ENCODE results near the gene RELN. TPM values are rescaled to one million over a fixed set of nuclear protein-coding genes. Genes with fewer than 3 reads are reported as not detected.
A peak's percentile ranks its signal among the peaks of the same experiment; 100 is the strongest.

RELN gene
- total and polyA plus RNA-seq, 2 of the 13 experiments (the other 11 are each of a cell fraction or from before 2014, with no cell fraction given) = 315 to 332 TPM

- Histone ChIP-seq H3K36me3 (replicated peaks in 1 of 2; ENCODE audit: control insufficient read depth in 1 of 2, insufficient read depth in 2 of 2, low read length in 2 of 2) (no peaks in the 10 kb centered on the region), H3K9me3 (ENCODE audit: low read length) (no peaks in the 10 kb centered on the region), H3K27me3 (ENCODE audit: control insufficient read depth in 1 of 2, insufficient read depth in 2 of 2, low read length in 2 of 2) (peaks cover 3 to 32% of the 10 kb centered on the region in 2 experiments; a peak in 4 of 5 replicates), H4K20me1 (ENCODE audit: insufficient read depth, low read length) (no peaks in the 10 kb centered on the region), H3K4me3 (replicated peaks in 1 of 3; ENCODE audit: insufficient read depth in 1 of 3, low read depth in 2 of 3, low read length in 3 of 3) (no peak overlapping the region), H3K79me2 (ENCODE audit: insufficient read depth, low read length) (no peaks in the 10 kb centered on the region), H3K4me1 (ENCODE audit: insufficient read depth, low read length) (peaks cover 20% of the 10 kb centered on the region), H3K27ac (ENCODE audit: extremely low read length, insufficient read depth, low read length) (no peak overlapping the region), H2AFZ (ENCODE audit: low read length) (no peak overlapping the region), H3K4me2 (ENCODE audit: low read depth, low read length) (peak overlapping the region; percentile 22; the same call in 1 of the 2 replicates), H3K9ac (ENCODE audit: insufficient read depth, low read depth, low read length) (no peak overlapping the region)
- FAIRE-seq (peak; percentile 91), DNase-seq (ENCODE audit: low spot score) (peak; percentile 44), ATAC-seq (peak; percentile 94)
- ChIA-PET CTCF (ENCODE audit: low intra/inter-chr PET ratio, low total read pairs) (no interaction called here), POLR2A (no interaction called here)
- no TSS peak for BruUV-seq (replicated peaks)
- intact Hi-C loops (cut with micrococcal nuclease; ENCODE audit: unreplicated experiment) = loop anchor here (10.0 kb wide), 1 partner anchor 707 kb away; no protein-coding TSS in a partner anchor
- 8% methylated on average over 15 of the region's 17 CpGs for WGBS (ENCODE audit: low lambda C conversion rate)
- in situ Hi-C loops (cut with HindIII; ENCODE audit: extremely low pct_ligation_motif_present, low pct_unique_long_range_greater_than_20kb) = loop anchor here (25.0 kb wide), 1 partner anchor 715 kb away; no protein-coding TSS in a partner anchor
- no peak for TF ChIP-seq GZF1 (CRISPR knock-in tag; IDR thresholded peaks at IDR 0.05)
- no peak for TF ChIP-seq CHD2 (IDR thresholded peaks at IDR 0.05; ENCODE audit: low read depth, low read length)
- peak; percentile 46; the same call in 1 of the 2 replicates for TF ChIP-seq ERF (CRISPR knock-in tag; IDR thresholded peaks at IDR 0.05)
- no peak for TF ChIP-seq REL (CRISPR knock-in tag; conservative IDR thresholded peaks at IDR 0.05)
- no peak for TF ChIP-seq ZNF589 (CRISPR knock-in tag; conservative IDR thresholded peaks at IDR 0.05)
- TF ChIP-seq U2AF1 (optimal IDR thresholded peaks at IDR 0.05; ENCODE audit: low read depth, low read length) = no peak
- no peak for TF ChIP-seq ZNF781 (CRISPR knock-in tag; IDR thresholded peaks at IDR 0.05; ENCODE audit: borderline replicate concordance, not compliant biosample characterization)
- TF ChIP-seq HNF4G (IDR thresholded peaks at IDR 0.05; ENCODE audit: borderline replicate concordance, low read depth, low read length) = no peak
- no peak for TF ChIP-seq HNF4G (CRISPR knock-in tag; IDR thresholded peaks at IDR 0.05; ENCODE audit: borderline replicate concordance, low read depth)
- TF ChIP-seq ZNF263 (CRISPR knock-in tag; IDR thresholded peaks at IDR 0.05) = no peak
- TF ChIP-seq ZNF451 (CRISPR knock-in tag; IDR thresholded peaks at IDR 0.05) = no peak
- no peak for TF ChIP-seq NCOA1 (CRISPR knock-in tag; IDR thresholded peaks at IDR 0.05)
- no peak for TF ChIP-seq ZNF225 (CRISPR knock-in tag; IDR thresholded peaks at IDR 0.05)
- no peak for TF ChIP-seq ZNF580 (CRISPR knock-in tag; IDR thresholded peaks at IDR 0.05; ENCODE audit: borderline replicate concordance, low read depth)
- no peak for TF ChIP-seq BCLAF1 (IDR thresholded peaks at IDR 0.05)
- TF ChIP-seq TFE3 (CRISPR knock-in tag; IDR thresholded peaks at IDR 0.05) = no peak
- TF ChIP-seq KDM2A (CRISPR knock-in tag; IDR thresholded peaks at IDR 0.05; ENCODE audit: borderline replicate concordance, low read depth) = peak; percentile 33; the same call in 1 of the 2 replicates
- no peak for TF ChIP-seq JUND (CRISPR knock-in tag; IDR thresholded peaks at IDR 0.05)
- no peak for TF ChIP-seq KDM4B (CRISPR knock-in tag; IDR thresholded peaks at IDR 0.05)
- TF ChIP-seq SMC3 (IDR thresholded peaks at IDR 0.05; ENCODE audit: low read length) = peak; percentile 69
Observed at GRCh38 chr7:103447073-103447960, 542.1 kb downstream of the RELN start.
